ENCODE data around the gene FLCN.

FLCN gene

DNA sequence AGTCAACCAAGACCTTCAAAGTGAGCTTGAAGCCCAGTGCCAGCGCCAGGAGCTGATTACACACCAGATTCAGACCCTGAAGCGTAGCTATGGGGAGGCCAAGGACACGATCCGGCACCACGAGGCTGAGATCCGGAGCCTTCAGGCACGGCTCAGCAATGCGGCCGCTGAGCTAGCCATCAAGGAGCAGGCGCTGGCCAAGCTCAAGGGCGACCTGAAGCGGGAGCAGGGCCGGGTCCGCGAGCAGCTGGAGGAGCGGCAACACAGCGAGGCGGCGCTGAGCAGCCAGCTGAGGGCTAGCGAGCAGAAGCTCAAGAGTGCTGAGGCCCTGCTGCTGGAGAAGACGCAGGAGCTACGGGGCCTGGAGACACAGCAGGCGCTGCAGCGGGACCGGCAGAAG lies 72.8 kb downstream of the FLCN start:
- no peaks in the 10 kb centered on the region for H3K27me3 ChIP-seq
- H3K4me1 ChIP-seq (ENCODE audit: control insufficient read depth in 1 of 2, insufficient read depth in 1 of 2, low read depth in 1 of 2, low read length in 1 of 2), result no peaks in the 10 kb centered on the region
- H3K9me3 ChIP-seq, result no peaks in the 10 kb centered on the region
- H3K4me3 ChIP-seq (ENCODE audit: low read depth in 1 of 2, low read length in 1 of 2), result no peak overlapping the region
- H3K36me3 ChIP-seq, result peaks cover 88% of the 10 kb centered on the region
- TF ChIP-seq, protein P1, sequence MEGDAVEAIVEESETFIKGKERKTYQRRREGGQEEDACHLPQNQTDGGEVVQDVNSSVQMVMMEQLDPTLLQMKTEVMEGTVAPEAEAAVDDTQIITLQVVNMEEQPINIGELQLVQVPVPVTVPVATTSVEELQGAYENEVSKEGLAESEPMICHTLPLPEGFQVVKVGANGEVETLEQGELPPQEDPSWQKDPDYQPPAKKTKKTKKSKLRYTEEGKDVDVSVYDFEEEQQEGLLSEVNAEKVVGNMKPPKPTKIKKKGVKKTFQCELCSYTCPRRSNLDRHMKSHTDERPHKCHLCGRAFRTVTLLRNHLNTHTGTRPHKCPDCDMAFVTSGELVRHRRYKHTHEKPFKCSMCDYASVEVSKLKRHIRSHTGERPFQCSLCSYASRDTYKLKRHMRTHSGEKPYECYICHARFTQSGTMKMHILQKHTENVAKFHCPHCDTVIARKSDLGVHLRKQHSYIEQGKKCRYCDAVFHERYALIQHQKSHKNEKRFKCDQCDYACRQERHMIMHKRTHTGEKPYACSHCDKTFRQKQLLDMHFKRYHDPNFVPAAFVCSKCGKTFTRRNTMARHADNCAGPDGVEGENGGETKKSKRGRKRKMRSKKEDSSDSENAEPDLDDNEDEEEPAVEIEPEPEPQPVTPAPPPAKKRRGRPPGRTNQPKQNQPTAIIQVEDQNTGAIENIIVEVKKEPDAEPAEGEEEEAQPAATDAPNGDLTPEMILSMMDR (IDR thresholded peaks at IDR 0.05), result no peak
- no peak overlapping the region for H3K27ac ChIP-seq
